HCEC 1CT (cell line): ENCODE data around the gene IGSF9B.

ENCODE experiments used
- DNase-seq: peaks from one replicate; pipeline ENCODE4 v3.0.0-alpha.2; 2017

IGSF9B gene

DNA sequence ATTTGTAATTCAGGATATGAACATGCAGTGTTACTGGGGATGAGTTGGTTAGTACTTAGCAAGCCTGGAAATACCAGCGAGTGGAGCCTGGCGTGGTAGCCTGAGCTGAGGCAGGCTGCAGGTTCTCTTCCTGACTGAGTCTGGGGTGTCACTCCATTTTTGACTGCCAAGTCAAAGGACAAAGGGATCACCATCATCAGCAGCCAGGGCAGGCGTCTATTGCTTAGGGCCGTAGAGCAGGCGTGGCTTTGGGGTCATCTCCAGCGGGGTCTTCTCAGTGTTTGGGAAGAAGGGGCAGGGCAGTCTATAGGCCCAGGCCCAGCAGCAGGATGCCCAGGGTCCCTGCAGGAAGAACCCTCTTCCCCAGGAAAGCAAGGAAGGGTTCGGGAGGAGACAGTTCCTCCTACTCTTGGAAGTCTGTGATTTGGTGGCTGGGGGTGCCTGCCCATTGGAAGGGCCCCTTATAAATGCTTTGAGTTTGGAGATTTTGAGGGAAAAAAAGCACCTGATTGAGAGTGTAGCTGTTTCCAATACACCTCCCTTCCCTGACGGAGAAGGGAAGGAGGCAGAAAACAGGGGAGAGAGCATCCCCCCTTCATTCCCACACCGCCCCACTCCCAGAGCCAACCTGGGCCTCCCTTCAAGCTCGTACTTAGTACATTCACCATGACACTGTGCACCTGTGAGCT is 60.0 kb downstream of the IGSF9B start:
- DNase-seq: no peak

DNA sequence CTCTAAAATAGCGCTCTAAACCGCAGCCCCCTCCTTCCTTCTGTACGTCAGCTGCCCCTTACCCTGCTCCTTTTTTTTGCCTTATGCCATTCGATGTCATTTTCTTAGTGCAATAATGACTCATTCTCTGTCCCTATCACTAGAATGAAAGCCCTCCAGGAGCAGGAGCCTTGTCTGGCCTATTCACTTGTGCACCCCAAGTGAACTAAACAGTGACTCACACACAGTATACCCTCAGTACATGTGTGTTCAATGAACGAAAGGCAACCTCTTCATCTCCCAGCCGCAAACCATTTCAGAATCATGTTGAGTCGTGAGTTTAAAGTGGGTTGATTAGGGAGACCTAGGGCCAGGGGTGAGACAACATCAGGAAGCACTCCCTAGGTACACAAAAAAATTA is 60.7 kb downstream of the IGSF9B start:
- no peak for DNase-seq

DNA sequence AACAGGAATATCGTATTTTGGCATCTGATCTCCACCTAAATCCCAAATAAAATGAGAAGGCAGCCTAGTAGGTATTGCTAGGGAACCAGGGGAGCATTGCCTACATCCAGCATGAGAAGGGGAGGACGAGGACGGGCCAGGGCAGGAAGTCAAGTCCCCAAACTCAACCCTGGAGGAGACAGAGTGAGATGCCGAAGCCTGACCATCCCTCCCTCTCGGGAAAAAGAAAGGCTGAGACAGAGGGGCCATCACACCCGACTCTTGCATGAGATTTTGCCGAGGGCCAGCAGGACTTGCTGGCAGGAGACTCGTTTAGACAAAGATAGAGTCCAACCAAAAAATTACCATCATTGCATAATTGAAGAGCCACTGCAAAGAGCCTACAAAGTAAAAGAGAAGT is 61.2 kb downstream of the IGSF9B start:
- DNase-seq: no peak

DNA sequence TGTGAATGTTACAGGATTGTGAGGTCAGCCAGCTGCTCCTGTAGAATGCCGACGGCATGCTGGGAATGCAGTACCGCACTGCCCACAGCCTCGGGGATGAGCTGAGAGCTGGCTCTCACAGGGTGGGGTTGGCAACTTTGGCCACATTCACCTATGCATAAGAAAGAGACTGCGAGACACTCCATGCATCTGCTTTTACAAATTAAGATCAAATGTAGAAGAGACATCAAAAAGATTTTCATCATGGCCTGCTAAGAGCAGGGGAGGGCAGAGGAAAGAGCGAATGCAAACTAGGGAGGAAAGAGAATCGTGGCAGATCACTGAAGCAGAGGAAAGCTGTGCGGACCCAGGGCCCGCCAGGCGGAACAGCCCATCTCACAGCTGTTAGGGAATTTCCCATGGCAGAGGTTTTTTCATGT is 61.7 kb downstream of the IGSF9B start:
- DNase-seq: no peak

DNA sequence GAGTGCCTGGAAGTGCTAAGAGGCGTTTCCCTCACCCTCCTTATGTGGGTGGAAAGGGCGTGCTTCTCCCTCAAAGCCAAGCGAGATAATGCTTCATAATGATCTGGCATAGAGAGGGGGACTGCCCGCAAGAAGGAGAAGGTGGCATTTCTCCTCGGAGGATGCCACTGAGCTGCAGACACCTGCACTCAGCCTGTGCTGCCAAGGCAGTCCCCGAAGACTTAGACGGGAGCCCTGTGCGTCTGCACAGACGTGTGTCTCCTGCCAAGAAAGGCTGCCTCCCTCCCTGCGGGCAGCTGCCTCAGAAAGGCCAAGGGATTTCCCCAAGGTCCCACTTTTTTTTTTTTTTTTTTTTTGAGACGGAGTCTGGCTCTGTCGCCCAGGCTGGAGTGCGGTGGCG is 63.4 kb downstream of the IGSF9B start:
- DNase-seq: no peak

DNA sequence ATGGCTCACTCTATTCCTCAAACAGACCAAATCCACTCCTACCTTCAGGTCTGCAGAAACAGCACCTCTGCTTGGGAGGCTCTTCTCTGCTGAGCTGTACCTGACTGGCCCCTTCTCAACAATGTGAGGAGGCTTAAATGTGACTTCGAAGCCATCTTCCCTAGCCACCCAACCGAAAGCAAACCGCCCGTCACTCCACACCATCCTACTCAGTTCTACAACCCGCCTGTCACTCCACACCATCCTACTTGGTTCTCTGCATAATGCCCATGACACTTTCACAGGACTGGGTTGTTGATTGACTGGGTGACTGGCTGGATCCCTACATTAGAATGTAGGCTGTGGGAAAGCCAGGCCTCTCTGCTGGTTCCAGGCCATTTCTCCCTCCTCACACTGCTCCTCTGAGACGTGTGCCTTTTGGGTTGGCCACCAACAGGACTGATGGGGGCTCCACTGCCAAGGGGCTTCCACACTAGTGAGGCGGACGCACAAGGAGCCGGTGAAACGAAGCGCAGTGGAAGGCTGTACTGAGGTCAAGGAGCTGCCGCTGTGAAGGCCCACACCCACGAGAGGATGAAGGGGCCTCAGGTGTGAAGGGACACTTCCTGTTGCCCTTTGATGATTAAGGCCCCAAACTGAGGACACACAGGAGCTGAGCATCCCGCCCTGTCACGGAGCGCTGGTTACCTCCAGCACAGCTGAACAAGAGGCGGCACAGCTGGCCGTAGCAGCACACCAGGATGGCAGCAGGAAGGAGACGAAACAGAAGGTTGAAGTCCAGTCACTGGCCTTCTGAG is 64.0 kb downstream of the IGSF9B start:
- DNase-seq: no peak

DNA sequence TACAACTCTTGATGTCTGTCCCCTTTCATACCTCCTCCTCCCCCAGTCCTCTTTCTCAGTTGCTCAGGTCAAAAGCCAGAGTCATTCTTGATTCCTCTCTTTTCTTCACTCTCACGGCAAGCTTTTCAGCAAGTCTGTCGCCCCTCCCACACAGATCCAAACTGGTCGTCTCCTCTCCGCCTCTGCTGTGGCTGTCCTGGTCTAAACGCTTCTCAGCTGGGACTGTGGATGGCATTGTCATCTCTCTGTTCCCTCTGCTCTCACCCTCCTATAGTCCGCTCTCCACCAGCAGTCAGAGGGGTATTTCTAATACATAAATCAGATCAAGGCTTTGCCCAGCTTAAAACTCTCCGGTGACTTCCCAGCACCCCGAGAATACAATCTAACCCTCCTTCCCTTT is 64.6 kb downstream of the IGSF9B start:
- no peak for DNase-seq

DNA sequence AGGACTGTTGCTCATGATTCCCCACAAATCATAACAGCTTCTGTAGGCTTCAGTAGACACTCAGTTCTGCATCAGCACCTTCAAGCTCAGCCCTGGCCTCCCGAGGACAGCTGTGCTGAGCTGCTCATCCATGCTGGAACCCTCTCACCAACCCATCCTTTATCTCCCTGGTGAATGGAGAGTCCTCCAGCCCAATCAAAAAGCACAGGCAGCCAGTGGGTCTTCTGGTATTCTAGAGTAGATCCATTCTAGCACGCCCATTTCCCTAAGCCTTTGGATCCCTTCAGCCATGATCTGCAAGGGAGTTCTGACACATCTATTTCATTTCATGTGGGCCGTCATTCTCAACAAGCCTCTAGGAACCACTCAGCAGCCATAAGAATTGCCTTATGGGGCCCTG is 66.9 kb downstream of the IGSF9B start:
- no peak for DNase-seq

DNA sequence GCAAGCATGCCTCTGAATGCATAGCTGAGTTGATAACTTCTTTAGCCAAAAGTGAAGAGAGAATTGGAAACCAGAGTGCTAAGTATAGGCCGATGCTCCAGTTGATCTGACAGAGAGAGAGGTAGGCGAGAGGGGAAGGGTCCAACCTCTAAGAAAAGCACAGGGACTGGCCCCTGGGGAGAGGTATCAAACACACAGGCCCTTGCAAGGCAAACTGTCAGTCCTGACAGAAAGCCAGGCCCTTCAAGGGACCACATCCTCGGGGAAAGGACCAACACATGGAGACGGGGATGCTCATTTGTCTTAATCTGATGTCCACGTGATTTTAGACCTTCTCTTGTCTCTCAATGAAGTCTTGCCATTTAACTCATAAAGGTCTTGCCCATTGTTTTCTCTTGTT is 67.6 kb downstream of the IGSF9B start:
- DNase-seq: no peak

DNA sequence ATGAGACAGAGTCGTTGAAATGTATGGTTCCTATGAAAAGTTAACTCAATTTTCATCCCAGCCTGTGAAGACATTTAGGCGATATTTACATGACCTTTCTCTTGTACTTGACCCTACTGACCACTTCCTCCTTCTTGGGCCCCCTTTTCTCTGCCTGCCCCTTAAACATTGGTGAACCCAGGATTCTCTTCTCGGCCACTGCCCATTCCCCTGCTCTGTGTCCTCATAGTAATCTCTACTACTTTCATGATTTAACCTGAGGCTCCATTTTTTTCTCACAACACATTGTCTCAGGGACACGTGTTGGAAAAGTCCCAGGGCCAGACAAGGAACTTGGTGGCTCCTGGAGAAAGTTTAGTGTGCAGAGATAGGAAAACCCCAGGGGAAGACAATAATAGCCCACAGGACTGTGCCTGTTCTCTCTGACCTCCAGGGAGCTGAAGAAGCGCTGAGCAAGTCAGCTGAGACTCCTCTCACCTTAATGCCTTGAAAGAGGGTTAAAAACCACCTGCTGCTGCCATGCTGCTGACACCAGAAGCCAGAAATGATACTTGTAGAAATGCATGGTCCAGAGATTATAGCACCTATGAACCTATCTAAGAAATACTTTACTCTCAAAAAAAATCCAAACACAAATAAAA is 69.0 kb downstream of the IGSF9B start:
- DNase-seq: no peak

DNA sequence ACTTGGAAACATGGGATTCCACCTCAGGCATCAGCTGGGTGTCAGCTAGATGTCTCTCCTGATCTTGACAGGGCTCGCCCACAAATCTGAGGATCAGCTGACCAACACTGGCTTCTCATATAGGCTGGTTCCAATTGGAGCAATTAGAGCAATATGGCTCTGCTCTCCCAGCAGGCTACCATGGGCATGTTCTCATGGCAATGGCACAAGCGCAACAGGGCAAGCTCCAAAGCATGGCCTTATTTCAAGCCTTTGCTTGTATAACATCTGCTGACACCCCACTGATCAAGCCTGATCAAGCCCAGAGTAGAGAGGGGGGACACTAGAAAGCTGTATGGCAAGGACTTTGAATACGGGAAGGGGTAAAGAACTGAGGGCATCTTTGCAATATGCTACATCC is 70.7 kb downstream of the IGSF9B start:
- DNase-seq: no peak

DNA sequence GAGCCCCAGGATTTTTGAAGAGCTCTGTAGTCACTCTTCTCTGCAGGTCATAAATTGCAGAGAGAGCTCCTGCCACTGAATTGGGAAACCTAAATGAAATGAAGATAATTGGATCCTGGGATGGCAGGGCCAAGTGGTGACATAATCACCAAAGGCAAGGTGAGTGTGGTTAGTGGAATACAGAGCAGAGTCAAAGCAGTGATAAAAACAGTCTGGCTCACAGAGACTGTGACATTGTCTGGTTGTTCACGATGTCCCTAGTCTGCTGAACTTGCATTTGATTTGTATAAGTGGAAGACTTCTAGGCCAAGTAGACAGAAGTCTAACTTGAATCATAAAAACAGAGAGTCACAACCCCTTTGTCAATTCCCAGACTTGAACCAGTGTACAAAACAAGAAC is 84.6 kb downstream of the IGSF9B start:
- DNase-seq: no peak

DNA sequence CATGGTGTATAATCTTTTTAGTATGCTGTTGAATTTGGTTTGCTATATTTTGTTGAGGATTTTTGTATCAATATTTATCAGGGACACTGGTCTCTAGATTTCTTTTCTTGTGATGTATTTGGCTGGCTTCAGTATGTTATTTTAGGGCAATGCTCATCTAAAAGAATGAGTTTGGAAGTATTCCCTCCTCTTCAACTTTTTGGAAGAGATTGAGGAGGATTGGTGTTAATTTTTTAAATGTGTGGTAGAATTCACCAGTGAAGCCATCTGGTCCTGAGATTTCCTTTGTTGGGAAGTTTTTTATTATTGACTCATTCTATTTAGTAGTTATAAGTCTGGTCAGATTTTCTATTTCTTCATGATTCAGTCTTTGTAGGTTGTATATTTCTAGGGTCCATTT is 89.3 kb downstream of the IGSF9B start:
- no peak for DNase-seq

DNA sequence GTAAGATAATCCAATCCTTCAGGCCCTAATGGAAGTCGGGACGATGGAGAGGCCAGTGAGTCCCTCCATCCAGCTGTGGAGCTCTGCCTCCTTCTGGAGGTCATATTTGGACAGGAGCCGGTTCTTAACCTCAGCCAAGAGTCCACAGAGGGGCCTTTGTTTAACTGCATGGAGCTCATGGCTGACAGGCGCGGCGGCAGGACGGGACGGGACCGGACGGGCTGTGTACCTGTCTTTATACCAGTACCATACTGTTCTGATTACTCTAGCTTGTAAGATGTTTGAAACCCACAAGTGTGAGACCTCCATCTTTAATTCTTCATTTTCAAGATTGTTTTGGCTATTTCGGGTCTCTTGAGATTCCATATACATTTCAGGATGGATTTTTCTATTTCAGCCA is 91.3 kb downstream of the IGSF9B start:
- DNase-seq: no peak

DNA sequence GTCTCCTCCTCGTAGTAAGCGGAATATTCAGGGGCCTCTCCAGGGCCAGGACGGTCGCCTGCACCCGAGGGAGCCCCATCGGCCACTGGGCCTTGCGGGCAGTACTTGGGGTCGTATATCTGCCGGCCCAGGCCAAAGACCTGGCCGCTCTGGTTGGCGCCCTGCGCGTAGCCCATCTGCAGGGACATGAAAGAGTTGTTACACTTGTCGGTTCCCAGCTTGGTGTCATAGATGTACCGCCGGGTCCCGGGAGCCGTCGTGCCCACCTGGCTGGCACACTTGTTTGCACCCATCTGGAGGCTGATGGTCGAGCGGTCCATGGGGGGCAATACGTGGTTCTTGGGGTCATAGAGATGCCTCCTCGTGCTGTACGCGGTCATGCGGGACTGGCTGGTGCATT is 92.0 kb downstream of the IGSF9B start:
- no peak for DNase-seq

DNA sequence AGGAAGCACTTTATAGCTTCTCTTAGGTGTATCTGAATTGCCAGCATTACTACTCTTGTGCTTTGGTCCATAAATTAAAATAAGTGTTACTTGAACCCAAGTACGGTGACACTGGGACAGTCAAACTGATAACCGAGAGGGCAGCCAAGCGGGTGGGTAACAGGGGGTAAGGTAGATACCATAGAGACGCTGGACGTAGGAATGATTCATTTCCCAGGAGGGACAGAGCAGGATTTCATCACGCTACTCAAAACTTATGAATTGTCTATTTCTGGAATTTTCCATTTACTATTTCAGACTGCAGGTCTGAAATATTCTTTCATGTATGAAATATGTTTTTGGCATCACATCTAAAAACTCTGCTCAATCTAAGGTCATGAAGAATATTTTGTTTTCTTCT is 96.6 kb downstream of the IGSF9B start:
- no peak for DNase-seq
